SHP77 (cell line): ENCODE results near the gene LRFN5.
A peak's percentile ranks its signal among the peaks of the same experiment; 100 is the strongest.
"Not testable (repeated sequence)": the region's sequence is repeated elsewhere in the genome, so short reads cannot be mapped to it uniquely, and the experiment has no call there.

Experiments
- DNase-seq, 2 experiments: peaks; one replicate each; lab custom pipeline; 2025; lab: John Stamatoyannopoulos, UW

Gene LRFN5

GRCh38 chr14:41606532-41607303, at the start of gene LRFN5:
Gene LRFN5, plus strand, starts transcription at chr14:41606876.
- peak; percentile 32 to 44 for DNase-seq

GRCh38 chr14:41558490-41558889, 48.2 kb upstream of the LRFN5 start:
- DNase-seq: no peak

- DNase-seq: not testable (repeated sequence)
Measured at GRCh38 chr14:41566864-41567263, 39.8 kb upstream of the LRFN5 start.

DNA sequence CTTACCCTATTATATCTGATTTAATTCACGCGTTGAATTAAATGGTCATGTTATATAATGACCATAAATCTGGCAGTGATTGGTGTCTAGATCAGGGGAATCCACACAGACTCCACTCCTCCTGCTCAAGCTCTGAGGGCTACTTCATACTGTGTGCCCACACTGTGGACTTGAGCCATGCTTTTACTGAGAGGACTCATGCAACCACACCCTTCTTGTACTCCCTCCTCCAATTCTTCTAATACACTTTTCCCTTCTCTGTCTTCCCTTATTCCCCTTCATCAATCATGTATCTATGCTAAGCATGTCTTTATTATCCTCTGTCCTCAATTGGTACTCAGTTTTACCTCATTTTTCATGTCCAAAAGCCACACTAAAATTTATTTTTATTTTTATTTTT, 37.7 kb upstream of the LRFN5 start:
- DNase-seq: no peak

GRCh38 chr14:41570415-41571155, 36.1 kb upstream of the LRFN5 start:
- DNase-seq: peak; percentile 12 to 24

DNA sequence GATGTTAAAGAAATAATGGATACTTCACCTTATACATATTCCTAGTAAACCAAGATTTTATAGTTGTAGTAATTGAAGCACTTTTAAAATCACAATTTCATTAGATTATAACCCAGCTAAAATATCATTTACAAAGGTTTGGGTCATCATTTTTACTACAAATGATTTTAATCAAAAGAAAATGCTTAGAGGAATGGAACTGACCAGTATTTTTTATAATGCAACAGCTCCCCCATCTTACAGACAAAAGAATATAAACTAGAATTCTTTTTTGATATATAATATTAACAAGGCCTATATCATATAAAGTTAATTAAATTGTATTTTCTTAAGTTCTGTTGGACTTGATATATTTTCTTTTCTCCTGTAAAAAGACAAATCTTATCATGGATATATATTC, 20.4 kb upstream of the LRFN5 start:
- DNase-seq: no peak

GRCh38 chr14:41597647-41598046, 9.0 kb upstream of the LRFN5 start:
- no peak for DNase-seq

DNA sequence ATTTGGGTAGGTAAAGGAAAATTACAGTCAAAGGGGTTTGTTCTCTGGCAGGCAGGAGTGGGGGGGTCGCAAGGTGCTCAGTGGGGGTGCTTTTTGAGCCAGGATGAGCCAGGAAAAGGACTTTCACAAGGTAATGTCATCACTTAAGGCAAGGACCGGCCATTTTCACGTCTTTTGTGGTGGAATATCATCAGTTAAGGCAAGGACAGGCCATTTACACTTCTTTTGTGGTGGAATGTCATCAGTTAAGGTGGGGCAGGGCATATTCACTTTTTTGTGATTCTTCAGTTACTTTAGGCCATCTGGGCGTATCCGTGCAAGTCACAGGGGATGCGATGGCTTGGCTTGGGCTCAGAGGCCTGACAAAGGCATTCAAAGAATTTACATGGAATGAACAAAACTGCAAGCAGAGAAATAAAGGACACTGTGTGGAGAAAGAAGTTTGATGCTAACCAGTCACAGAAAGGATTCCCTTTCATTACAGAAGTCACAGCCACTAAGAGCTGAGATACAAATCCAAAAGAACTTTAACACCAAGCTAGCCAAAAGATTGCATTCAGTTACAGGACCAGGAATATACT, 6.8 kb upstream of the LRFN5 start:
- not testable (repeated sequence) for DNase-seq

DNA sequence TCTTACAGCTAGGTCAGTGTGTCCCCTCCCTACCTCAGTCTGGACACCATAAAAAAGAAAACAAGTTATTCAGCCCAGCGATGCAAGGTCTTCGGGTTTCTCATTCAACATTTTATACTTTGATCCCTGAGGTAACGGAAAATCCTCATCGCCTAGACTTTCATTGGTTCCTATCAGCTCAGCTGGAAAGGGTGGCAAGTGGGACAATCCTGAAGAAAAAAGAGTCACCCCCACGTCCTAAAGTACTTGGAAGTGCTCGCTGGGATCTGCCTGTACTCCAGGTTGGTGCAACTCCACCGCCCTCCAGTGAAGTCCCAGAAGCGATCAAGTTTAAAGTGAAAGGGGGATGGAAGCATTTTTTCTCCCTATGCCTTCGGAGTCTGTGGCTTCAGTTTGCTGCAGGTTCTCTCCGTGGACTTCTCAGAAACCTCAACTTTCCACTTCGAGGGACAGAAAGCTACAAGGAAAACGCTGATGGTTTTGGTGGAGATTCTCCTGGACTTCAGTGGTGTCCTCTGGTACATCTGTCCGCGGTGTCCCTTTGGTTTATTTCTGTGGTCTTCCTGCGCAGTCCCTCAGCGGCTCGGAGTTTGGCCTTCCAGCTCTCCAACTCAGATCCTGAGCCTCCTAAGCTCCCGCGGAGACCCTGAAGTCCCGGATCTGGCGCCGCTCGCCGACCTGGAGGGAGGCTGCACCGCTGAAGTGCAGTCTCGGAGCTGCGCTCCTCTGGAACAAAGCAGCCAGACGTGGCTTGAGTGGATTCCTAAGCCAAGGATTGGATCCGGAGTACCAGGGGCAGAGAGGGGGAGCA, 1.8 kb upstream of the LRFN5 start:
- DNase-seq: no peak

- DNase-seq: no peak
Measured at GRCh38 chr14:41605550-41606281, 960 bp upstream of the LRFN5 start.

DNA sequence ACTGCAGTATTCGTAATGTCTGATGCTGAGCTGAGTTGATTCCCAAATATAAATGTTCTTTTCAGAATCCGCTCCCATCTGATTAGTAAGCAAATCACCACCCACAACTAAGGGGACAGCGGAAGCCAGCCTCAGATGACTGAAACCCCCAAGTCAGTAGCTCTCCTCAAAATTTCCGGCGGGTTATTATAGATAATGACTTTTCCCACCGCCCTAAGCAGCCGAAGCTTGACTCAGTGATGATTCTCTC, 469 bp upstream of the LRFN5 start:
- DNase-seq: no peak

GRCh38 chr14:41607304-41607775, 664 bp downstream of the LRFN5 start:
- DNase-seq: peak in 1 of 2 experiments; percentile 6

GRCh38 chr14:41607966-41608663, 1.4 kb downstream of the LRFN5 start:
- DNase-seq: no peak

DNA sequence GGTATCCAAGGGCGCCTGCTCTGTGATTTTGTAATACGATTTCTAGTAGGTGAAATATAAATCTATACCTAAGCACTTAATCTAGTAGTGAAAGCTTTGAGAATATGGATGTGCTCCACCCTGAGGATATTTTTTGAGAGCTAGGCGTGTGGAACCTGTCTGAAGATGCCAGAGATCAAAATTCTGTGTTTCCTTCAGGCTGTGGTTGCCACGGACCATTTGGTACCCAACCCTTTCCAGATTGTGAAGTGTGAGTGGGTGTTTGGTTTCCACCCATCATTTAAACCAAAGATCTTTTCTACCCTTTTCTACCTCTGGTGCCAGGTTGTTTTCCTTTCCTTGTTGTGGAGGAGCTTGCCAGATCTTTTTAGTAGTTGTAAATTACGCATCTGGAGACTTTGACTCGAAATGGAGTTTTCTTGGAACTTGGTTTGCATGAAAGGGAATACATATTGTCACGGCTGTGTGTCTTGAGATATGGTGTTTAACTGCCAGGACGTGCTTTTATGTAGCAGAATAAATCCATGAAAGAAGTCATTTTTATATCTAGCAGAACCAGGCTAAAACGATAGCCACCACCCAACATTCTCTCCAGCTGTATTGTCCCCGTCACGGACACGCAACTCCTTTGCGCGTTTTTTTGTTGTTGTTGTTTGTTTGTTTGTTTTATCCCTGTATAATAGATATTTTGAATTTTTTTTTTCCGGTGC, 2.2 kb downstream of the LRFN5 start:
- DNase-seq: no peak

DNA sequence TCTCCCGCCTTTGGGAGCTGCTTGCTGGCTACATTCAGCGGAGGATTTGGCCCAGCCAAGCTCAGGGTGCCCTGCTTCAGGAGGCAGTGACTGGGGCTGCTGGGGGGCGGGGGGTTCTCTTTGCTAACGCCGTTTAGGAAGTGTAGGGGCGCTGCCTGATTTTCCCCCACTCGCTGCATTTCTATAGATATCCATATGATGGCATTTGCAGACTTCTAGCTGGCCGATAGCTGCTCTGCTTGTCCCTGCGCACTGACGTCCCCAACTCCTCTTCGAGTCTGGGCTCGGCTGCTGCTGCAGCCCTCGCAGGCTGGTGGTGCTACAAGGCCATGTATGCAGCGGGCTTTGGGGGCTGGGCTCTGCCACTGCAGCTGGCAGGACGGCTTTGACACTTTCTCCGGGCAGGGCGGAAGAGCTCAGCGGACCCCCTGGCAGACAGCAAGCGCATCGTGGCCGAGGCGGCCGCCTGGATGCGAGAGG, 3.1 kb downstream of the LRFN5 start:
- DNase-seq: peak; percentile 73 to 83

DNA sequence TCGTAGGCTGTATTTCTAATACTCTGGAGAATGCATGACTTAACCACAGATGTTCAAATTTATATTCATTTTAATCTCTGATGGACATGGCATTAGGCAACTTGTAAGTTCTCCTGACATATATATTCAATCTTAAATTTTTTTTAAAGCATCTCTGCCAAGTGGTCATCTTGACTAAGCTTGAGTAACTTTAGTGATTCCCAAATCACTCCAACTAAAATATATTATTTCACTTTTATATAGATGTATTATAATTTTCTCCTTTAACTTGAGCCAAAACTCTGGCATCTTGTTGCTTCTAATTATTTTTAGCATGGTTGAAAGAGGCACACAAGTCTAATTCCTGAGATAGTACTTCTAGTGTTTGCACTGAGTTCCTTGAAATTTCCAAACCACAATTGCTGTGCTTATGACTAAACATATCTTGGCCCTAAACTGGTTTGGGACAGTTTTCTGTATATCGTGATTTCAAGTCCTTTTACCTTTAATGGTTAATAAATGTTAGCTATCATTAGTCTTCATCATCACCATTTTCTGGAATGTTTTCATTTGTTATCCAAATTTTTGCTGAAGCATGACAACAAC, 8.4 kb downstream of the LRFN5 start:
- DNase-seq: no peak

DNA sequence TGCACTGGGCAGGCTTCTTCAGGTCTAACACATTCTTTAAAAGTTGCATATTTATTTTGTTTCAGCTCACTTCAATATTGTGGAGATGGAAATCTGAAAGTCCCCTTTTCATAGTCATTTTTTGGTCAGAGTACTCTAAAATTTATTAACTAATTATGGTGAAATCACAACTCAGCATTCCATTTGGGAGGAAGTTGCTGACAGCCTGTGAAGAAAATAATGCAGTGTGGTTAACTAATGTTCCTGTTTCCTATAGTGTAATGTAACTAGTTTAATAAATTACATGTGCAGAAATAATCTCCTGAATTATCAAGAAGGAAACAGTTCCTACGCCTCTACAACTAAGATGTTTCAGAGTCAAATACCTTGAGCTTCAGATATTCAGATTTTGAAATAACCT, 17.1 kb downstream of the LRFN5 start:
- no peak for DNase-seq

GRCh38 chr14:41629876-41630275, 23.2 kb downstream of the LRFN5 start:
- DNase-seq: no peak

DNA sequence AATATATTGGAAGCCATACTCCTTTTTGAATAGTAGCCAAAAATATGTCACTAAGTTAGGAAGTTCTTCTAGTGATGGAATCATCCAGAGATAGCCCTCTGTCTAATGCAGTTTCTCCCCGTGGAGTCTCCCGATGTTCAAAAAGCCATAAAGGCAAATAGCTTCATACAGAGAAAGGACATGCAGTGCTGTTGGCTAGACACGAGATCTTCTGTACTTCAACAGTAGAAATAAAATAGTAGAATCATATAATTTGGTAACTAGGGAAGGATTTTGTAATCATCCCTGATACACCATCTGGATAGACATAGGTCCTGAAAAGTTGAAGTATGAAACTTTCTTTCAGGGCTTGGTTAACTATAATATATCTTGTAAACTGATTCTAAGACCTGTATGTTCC, 27.6 kb downstream of the LRFN5 start:
- no peak for DNase-seq
